GM19463 (cell line): Measurements from ENCODE around the gene CDC42BPG.

Source experiments
- ATAC-seq: cut with Tn5 transposase; IDR thresholded peaks from one replicate; pipeline ENCODE4 v1.9.1; 2021; ENCODE audit warnings: mild to moderate bottlenecking, moderate library complexity; ENCODE audit not compliant: unreplicated experiment

Gene CDC42BPG, protein sequence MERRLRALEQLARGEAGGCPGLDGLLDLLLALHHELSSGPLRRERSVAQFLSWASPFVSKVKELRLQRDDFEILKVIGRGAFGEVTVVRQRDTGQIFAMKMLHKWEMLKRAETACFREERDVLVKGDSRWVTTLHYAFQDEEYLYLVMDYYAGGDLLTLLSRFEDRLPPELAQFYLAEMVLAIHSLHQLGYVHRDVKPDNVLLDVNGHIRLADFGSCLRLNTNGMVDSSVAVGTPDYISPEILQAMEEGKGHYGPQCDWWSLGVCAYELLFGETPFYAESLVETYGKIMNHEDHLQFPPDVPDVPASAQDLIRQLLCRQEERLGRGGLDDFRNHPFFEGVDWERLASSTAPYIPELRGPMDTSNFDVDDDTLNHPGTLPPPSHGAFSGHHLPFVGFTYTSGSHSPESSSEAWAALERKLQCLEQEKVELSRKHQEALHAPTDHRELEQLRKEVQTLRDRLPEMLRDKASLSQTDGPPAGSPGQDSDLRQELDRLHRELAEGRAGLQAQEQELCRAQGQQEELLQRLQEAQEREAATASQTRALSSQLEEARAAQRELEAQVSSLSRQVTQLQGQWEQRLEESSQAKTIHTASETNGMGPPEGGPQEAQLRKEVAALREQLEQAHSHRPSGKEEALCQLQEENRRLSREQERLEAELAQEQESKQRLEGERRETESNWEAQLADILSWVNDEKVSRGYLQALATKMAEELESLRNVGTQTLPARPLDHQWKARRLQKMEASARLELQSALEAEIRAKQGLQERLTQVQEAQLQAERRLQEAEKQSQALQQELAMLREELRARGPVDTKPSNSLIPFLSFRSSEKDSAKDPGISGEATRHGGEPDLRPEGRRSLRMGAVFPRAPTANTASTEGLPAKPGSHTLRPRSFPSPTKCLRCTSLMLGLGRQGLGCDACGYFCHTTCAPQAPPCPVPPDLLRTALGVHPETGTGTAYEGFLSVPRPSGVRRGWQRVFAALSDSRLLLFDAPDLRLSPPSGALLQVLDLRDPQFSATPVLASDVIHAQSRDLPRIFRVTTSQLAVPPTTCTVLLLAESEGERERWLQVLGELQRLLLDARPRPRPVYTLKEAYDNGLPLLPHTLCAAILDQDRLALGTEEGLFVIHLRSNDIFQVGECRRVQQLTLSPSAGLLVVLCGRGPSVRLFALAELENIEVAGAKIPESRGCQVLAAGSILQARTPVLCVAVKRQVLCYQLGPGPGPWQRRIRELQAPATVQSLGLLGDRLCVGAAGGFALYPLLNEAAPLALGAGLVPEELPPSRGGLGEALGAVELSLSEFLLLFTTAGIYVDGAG (N-terminal part only)

DNA sequence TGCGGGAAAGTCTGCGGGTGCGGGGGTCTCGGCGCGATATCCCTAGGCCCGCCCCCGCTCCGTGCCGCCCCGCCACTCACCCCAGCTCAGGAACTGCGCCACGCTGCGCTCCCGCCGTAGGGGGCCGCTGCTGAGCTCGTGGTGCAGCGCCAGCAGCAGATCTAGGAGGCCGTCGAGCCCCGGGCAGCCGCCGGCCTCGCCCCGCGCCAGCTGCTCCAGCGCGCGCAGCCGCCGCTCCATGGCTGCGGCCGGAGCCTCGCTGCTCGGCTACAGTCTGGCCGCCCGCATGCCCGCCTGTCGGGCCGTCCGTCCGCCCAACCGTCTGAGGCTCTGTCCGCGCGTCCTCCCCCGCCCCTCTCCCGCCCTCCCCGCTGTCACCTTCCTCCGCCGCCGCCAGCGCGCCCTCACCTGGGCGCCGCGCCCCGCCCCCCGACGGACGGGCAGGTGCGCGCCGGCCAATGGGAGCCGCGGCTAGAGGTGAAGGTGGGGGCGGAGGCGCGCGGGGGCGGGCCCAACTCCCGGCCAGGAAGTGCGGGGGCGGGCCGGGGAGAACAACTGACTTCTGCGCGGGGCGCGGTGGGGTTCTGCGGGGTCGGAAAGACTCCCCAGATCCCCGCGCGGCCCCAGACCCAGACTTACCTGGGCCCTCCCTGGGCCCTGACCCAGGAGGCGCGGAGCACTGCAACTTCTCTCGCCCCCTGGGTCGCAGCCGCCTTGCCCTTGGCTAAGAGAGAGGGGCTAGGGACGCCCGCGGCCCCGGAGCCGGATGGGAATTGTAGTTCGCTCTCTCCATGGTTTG is at the start of gene CDC42BPG:
TSS of gene CDC42BPG (minus strand) at position 324 of the 799 bp plus-strand sequence. CDS start at position 240, 84 bp downstream.
- ATAC-seq: peak; percentile 38

DNA sequence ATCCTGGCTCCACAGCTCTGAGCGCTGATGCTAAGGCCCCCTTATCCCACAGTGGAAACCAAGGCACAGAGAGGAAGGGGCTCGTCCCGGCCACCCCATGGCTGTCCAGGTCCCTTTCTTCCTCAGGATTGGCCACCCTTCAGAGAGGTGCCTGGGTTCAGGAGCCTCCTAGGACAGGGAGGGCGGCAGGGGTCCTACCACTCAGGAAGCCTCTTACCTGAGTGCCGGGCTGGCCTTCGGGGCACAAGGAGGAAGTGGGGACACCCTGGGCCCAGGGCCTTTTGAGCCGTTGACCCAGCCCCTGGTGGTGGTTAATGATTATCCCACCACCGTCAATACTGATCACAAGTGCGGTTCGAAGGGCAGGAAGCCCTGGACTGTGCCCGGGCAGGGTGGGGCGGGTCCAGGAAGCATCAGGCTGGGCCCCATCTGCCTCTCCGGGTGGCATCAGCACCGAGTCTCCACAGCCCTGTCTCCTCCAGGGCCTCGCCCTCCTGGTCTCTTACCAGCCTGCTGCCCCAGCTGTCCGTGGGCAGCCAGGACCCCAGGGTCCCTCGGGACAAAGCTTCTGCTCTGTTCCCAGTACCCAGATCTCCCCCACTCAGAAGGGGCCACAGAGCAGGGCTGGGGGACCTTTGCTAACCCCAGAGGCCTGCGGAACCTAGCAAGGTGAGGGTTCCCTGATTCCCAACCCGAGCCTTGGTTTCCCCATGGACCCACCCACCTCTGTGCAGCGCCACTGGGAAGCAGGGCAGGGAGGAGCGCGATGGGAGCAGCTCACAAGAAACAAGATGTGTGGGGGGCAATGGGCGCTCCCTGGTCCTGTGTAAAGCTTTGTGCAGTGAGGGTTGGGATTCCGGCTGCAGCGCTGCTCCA is 49.0 kb upstream of the CDC42BPG start:
- peak; percentile 73 for ATAC-seq

DNA sequence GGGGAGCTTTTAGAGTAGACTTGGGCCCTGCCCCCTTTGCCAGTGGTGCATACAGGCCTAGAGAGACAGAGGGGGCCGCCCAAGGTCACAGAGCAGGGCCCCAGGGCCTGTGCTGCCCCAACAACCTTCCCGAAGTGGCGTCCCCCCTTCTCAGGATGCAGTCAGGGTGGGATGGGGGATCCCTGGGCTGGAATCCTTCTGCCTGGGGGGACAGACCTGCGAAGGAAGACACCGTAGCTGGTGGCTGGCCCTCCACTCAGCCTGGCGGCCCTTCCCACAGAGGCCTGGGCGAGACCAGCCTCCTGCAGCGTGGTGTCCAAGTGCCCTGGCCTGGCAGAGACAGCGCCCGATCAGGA is 48.4 kb upstream of the CDC42BPG start:
- no peak for ATAC-seq

DNA sequence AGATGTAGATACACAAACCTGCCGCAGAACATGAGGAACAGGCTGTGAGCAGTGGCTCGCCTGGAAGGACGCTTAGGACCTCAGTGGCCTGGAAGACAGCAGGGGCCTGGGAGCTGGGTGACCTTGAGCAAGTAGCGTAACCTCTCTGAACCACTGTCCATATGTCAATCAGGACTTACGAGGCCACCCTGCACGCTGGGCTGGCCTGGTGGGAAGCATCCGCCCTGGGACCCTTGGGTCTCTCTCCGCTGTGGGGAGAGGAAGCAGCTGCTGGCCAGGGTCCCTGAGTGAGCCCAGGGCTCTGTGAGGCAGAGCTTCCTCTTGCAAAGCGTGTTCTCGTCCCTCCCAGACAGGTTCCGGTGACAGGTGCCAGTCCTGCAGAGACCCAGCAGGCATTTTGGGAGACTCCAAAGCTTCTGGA is 48.0 kb upstream of the CDC42BPG start:
- ATAC-seq: no peak

DNA sequence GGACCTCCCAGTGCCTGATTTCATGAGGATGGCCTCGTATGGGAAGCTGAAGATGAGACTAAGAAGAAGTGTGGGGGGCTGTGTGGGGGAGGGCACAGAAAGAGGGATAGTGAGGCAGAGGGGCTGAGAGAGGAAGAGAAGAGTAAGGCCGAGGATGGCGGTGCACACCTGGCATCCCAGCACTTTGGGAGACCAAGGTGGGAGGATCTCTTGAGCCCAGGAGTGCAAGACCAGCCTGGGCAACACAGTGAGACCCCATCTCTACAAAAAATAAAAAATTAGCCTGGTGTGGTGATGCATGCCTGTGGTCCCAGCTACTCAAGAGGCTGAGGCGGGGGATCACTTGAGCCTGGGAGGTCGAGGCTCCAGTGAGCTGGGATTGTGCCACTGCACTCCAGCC is 47.4 kb upstream of the CDC42BPG start:
- no peak for ATAC-seq

DNA sequence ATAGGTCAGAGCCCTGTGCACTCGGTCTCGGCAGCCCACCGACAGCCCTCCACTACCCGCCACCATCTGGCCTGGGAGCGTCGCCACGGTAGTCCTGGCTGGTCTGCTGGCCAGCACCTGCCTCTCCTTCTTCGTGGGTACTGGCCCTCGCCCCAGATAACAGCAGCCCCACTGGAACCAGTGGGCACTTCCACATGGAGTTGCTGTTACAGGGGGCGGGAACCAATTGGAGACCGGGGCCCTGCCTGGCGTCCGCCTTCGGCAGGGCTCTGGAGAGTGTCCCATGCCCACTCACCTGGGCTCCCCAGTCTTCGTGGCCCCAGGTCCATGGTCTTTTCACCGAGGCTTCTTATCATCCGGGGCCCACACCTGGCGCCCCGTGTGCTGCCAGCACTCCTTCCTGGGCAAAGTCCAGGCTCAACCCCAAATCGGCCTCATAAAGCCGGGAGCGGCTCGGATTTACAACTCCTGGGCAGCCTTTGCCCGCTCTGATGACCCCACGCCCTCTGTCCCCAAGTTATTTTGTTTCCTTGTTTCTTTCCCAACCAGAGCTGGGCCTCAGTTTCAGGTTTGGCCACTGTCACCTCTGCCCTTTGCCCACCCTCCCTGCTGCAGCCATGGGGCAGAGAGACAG is 46.9 kb upstream of the CDC42BPG start:
- no peak for ATAC-seq

DNA sequence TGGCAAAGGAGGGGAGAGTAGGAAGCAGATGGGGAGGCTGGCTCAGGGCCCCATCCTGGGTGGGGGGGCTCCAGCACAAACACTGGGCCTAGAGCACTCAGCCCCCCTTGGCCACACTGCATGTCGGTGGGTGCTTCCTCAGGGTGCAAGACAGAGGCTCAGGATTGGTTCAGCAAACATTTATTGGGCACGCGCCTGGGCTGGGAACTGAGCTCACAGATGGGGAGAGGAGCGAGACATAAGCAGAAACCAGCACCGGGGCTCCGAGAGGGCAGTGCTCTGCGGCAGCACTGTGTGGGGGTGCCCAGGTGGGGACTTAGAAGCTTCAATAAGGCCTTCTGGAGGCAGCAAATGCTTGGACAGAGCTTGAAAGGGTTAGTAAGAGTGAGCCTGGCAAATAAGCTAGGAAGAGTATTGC is 46.1 kb upstream of the CDC42BPG start:
- ATAC-seq: no peak

DNA sequence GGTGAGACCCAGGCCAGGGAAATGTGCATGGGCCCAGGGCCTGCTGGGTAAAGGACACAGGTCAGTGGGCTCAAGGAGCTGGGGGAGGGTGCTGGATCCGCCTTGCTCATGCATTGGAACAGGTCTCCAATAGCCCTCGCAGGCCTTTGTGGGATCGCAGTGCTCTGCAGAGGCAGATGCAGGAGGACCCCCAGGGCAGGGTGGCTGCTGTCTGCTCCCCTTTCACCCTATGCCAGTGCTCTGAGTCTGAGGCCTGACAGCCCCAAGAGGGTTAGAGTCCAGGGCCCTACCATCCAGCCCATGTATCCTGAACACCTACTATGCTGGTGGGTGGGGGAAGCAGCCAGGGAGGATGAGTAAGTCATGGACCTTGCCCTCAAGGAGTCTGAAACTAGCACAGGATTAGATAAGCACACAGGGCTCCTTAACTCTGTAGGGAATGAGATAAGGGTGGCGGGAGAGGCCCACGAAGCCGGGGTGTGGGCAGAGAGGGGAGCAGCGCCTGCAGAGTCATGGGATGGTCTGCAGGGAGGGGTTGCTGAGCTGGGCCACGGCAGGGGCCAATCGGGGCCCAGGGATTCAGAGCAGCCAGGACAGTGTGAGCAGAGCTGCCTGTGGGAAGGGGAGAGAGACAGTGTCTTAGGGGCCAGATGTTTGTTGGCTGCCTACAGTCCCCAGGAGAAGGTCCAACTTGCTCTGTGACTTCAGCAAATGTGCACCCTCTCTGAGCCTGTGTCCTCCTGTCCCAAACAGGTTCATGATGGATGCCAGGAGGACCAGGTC is 44.5 kb upstream of the CDC42BPG start:
- ATAC-seq: no peak

DNA sequence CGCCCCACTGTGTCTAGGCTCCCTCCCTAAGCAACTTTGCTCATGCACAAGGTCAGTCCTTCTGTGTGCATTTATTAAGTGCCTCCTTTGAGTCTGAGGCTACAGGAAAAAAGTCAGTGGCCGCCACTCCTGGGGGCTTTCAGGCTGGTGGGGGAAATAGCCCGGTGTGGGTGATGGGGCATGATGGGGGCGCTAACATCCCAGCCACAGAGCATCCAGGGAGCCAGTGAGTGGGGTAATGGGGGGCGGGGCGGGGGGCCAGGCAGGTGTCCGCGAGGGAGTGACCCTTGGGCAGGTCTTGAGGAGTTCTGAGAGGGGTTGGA is 43.9 kb upstream of the CDC42BPG start:
- ATAC-seq: no peak

DNA sequence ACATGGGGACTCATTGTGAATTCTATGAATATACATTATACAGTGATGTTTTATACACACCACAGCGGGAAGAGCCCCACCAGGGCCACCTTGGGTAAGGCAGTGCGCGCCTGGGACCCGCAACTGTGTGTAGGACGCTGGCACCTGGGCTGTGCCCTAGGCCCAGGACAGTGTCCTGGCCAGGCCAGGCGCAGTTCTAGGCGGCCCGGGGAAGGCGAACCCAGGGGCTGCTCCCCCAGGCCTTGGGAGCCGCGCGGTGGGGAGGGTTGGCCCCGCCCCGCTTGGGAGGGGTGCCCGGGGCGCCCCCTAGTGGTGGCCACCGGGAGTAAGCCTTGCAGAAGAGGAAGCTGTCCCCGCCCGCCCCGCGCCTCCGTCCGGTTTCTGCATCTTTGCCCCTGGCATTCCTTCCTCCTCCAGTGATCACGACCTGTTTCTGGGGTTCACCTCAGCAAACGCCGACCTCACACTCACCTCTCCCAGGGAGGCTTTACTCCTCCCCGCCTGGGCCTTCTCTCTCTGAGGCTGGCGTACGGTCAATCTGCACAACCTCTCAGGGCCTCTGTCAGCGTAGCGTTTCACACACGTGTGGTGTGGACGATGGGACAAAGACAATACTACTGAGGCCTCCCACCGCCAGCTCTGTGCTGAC is 43.4 kb upstream of the CDC42BPG start:
- peak; percentile 71 for ATAC-seq

DNA sequence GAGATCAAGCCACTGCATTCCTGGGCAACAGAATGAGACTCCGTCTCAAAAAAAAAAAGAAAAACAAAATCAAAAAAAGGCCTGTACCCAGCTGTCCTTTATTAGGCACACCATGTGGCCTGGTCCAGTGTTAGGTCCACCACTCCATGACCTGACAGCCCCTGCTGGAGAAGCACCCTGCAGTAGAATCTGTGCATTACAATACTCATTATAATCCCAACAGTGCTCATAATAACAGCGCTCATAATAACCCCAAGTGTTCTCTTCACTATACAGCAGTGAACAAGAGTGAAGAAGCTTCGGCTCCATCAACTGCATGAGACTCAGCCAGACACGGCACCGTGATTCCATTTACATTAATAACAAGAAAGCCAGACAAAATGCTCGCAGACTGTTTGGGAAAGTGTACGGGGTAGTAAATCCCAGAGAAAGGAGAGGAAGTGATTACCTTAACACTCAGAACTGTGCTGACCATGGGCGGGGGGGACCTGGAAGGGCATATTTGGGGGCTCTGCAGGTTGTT is 42.8 kb upstream of the CDC42BPG start:
- ATAC-seq: no peak

DNA sequence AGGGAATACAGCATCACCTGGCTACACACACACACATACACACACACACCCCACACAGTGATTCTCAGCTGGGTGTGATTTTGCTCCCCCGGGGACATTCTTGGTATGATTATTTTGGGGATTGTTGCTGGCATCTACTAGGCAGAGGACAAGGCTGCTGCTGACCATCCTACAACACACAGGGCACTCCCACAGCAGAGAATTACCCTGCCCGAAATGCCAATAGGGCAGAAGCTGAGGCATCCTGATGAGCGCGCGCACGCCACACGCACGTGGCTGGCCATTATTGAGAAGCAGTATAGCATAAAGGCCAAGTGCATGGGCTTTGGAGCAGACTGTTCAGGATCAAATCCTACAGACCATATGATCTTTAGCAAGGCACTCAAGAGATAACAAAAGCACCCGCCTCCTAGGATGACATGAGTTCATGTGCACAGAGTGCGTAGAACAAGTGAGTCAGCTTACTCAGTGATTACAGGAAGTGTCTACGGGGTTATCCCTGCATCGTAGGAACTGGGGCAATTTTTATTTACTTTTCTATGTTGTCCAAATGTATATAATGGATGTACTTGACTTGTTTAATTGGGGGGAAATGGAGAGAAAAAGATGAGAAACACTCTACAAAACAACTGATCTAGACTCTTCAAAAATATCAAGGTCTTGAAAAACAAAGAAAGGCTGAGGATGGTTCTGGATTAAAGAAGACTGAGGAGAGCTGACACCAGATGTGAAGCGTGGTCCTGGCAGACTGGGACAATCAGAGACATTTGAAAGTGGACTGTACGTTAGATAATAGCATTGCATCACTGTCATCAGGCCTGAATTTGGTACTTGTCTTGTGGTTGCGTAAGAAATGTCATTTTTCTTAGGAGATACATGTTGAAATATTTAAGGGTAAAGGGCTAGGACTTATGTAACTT is 41.2 kb upstream of the CDC42BPG start:
- no peak for ATAC-seq

DNA sequence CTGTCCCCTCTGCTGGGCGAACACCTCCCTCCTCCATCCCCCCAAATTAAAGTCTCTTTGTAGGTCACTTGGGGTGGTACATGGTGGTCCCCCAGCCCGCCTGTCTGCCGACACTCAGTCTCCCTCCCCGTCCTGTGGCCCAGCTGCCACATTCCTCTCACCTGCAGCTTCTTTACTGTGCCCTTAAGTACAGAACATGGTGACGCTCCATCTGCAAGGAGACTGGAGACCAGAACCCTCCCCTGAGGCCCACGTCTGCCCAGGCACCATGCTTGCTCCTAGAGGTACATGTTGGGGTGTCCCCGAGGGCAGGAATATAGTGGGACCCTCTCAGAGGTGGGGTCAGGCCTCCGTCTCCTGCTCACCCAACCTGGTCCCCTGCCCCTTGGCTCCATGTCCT is 39.6 kb upstream of the CDC42BPG start:
- ATAC-seq: no peak

DNA sequence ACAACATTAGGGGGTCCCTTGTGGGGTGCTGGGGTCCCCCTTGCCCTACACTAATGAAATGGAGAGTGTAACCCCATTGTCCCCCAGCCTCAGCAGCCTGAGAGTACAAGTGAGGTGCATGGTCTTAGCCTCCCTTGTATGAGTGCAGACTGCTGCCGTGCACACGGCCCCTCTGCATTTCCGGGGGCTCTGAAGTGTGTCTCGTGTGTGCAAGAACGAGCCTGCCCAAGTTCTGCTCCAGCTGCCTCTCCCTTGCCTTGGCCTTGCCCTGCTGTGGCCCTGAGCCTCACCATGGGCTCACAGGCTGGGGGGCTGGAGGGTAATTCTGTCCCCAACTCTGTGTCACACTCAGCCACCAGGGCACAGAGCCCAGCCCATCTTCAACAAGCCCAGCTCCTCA is 39.1 kb upstream of the CDC42BPG start:
- ATAC-seq: no peak

DNA sequence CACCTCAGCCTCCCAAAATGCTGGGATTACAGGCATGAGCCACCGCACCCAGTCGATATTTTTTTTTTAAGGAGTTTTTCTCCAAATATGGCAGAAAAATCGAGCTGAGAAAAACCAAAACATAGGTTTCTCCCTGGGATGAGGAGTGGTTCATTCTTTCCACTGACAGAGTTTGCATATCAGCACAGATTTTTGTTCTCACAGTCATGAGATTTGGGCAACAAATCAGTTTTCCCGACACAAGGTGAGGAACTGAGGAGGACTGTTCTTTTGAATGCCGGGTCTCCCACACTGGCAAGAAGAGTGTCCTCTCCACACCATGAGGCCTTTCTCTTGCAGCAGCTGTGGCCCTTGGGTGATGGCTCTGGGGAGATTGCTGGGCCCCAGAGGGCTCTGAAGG is 37.8 kb upstream of the CDC42BPG start:
- ATAC-seq: no peak

DNA sequence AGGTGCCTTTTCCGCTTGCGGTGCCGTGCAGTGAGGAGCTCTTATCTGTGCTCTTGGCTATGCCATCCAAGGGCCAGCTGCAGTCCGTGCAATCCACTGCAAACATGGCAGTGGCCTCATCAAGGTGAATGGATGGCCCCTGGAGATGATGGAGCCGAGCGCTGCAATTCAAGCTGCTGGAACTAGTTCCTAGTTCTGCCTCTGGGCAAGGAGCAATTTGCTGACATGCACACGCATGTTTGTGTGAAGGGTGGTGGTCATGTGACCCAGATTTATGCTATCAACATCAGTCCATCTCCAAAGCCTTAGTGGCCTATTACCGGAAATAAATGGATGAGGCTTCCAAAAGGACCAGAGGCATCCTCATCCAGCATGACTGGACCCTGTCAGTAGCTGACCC is 37.0 kb upstream of the CDC42BPG start:
- no peak for ATAC-seq
